NCI-H510A treated with DMSO at 0.1 percent for 48 hours (cell line): ENCODE data around the gene SCN7A.
"Not testable (repeated sequence)": the region's sequence is repeated elsewhere in the genome, so short reads cannot be mapped to it uniquely, and the experiment has no call there.

Experiments
- DNase-seq: peaks from one replicate; lab custom pipeline; 2025; lab: John Stamatoyannopoulos, UW

Gene SCN7A

GRCh38 chr2:166454006-166454595 is 39.9 kb downstream of the SCN7A start:
- DNase-seq = no peak

- DNase-seq = no peak
Observed at GRCh38 chr2:166451468-166451867, 42.6 kb downstream of the SCN7A start.

GRCh38 chr2:166449439-166449838 is 44.6 kb downstream of the SCN7A start:
- DNase-seq = no peak

DNA sequence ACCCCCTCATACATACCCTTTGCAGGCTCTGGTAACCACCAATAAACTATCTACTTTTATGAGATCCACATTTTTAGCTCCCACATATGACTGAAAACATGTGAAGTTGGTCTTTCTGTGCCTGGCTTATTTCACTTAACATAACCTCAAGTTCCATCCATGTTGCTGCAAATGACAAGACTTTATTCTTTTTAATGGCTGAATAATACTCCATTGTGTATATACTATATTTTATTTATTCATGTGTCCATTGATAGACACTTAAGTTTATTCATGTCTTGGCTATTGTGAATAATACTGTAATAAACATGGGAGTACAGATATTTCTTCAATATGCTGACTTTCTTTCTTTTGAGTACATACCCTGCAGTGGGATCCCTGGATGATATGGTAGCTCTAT is 45.9 kb downstream of the SCN7A start:
- DNase-seq = no peak

DNA sequence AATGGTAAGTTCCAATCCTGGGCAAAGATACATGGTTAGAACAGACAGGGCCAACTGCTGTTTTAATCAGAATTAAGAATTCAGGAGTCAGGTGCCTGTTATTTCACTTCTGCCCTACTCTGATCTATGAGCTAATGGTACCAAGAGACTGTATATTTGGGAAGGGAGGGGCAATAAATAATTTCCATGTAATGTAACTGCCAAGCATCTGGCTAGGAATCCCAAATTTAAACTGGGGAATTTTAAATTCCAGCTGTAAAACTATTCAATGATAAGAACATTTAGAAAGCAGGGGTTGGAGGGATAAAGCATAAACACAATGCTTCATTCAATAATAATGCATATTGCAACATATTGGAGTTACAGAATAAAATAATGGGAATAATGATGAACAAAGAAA is 49.7 kb downstream of the SCN7A start:
- DNase-seq = no peak

DNA sequence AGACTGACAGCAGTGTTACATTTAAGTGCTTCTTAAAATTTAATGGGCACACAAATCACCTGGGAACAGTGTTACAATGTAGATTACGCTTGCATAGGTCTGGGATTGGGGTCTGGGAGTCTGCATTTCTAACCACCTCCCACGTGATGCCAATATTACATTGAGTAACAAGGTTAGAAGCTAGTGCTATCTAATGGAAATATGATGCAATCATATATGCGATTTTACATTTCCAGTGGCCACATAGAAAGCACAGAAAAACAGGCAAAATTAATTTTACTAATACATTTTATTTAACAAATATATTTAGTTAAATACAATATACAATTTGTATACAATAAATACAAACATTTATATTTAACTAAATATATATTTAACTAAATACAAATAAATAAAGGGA is 53.7 kb downstream of the SCN7A start:
- DNase-seq = no peak

DNA sequence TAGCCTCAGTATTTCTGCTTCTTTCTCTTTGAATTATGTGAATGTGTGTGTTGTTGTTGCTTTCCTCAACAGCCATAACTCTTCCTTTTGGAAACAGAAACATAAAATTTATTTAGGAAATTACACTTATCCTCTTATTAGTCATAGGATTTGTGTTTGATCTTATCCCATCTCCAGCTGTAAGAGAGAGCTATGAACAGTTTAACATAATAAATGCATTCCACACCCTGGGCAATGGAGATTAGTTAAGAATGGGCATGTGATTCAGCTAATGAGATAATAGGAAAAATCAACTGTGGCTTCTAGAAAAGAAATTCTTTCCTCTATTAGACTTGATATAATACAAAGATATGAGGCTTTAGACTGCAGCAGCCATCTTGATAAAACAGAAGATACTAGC is 55.0 kb downstream of the SCN7A start:
- DNase-seq = no peak

DNA sequence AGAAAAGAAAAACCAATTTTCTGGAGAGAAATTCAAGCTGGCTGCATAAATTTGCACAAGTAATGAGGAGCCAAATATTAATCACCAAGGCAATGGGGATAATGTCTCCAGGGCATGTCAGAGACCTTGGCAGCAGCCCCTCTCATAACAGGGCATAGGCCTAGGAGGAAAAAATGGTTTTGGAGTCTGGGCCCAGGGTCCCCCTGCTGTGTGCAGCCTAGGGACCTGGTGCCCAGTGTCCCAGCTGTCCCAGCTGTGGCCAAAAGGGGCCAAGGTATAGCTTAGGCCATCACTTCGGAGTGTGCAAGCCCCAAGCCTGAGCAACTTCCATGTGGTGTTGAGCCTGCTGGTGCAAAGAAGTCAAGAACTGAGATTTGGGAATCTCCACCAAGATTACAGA is 57.1 kb downstream of the SCN7A start:
- DNase-seq = no peak

DNA sequence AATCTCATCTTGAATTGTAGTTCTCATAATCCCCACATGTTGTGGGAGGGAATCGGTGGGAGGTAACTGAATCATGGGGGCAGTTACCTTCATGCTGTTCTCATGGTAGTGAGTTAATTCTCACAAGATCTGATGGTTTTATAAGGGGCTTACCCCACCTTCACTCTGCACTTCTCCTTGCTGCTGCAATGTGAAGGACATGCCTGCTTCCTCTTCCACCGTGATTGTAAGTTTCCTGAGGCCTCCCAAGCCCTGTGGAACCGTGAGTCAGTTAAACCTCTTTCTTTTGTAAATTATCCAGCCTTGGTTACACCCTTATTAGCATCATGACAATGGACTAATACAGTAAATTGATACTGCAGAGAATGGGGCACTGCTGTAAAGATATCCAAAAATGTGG is 57.9 kb downstream of the SCN7A start:
- DNase-seq = no peak

- DNase-seq = no peak
Observed at GRCh38 chr2:166434491-166434890, 59.6 kb downstream of the SCN7A start.

- no peak for DNase-seq
Observed at GRCh38 chr2:166433457-166433856, 60.6 kb downstream of the SCN7A start.

- DNase-seq = no peak
Observed at GRCh38 chr2:166432331-166432730, 61.7 kb downstream of the SCN7A start.

DNA sequence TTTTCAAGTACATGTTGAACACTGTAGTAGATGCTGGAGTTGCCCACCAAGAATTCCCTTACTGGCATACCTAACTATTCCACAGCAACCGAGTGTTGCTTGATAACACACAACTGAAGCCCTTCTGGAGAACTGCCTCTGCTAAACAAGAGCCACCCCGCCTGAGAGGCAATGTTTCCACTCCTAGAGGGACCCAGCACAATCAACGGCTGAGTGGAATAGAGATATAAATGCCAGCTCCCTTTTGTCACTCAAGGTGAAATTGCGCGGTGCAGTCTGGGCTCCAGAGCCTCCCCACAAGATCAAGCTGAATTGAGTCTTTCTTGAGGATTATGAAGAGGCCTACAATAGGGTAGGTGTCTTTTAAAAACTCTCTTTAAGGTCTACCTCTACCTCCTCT is 69.2 kb downstream of the SCN7A start:
- DNase-seq = no peak

DNA sequence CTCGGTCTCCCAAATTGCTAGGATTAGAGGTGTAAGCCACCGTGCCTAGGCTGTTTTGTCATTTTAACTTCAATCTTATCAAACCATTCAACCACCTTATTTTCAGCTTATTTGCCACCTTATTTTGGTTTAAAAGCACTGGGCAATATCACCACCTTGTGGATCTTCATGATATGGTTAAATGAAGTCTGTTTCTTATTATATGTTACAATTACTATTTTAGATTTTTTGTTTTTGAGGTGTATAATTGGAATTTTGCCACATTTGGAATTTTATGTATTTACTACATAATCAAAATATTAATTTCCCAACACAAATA is 74.5 kb downstream of the SCN7A start:
- no peak for DNase-seq

DNA sequence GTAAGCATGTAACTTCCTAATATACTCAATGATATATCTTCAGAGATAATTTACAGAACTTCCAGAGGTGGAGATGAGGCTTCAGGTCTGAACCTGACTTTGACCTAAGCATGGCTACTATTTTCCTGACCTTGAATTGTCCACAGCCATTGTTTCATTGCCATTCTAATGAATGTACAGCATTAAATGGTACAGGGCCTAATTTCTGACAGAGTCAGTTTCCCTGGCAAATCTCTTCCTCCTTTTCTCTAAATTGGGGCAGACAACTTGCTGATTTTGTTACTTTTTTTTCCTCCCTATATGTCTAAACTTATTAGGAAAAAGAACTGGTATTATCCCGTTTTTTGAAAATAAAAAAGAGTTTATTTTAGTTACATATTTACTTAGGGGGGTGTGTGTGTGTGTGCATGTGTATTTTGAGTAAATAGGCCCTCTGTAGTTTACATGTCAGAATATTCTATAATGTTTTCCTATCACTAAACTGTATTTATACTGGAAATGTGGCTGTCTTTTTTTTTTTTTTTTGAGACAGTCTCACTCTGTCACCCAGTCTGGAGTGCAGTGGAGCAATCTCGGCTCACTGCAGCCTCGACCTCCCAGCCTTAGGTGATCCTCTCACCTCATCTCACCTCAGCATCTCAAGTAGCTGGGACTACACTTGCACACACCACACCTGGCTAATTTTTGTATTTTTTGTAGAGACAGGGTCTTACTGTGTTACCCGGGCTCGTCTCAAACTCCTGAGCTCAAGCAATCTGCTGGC is 75.0 kb downstream of the SCN7A start:
- DNase-seq = no peak

DNA sequence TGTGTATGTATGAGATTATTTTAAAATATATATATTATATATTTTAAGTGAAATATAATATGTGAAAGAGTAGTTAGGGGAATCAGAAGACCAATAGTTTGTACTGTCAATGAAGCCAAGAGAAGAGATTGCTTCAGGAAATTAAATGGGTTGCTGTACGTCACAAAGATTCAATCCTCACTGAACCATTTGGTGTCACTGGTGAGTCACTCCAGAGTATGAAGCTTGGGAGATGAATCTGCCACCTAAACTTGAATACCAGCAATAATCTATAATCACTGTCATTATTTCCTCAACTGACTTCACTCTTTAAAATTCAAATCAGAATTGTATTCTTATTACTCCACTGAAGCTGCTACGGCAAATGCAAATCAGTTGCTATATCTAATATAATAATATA is 76.4 kb downstream of the SCN7A start:
- peak; percentile 3 for DNase-seq

DNA sequence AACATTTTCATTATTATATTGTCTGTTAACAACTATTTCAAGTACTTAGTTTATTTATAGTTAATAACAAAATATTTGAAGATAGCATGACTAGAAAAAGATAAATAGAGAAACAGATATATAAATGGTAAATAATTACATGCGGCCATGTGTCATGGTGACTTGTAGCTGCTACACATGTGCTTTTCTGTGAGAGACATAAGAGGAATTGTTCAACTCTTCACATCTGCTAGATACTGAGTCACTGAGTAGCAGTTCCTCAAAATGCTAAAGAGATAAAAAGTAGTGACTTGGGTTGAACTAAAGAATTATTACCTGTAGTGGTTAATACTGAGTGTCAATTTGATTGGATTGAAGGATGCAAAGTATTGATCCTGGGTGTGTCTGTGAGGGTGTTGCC is 80.8 kb downstream of the SCN7A start:
- DNase-seq = no peak

DNA sequence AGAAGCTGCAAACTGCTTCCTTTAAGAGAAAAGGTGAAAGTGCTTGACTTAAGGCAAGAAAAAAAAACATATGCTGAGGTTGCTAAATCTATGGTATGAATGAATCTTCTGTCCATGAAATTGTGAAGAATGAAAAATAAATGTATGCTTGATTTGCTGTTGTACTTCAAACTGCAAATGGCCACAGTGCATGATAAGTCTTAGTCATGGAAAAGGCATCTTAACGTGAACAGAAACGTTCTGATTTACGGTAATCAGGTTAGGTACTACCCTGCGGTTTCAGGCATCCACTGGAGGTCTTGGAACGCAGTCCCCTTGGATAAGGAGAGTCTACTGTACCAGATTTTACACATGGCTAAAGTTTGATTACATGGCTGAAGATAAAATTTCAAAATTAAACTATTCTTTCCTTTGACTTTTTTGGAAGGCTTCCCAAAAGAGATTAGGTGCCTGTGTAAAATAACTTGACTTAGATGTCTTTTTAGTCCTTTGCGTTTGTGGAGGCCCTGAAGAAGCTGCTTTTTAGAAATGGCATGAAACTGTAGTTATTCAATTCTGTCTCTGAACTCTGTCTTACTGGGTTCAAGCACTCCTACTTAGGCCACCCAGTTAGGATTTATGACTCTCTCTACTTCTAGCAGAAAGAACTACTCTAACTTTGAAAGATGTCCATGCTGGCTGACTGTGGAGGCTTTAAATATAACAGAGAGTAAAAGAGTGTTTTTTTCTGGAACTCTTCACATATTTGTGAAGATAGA is 82.4 kb downstream of the SCN7A start:
- DNase-seq = no peak

GRCh38 chr2:166410828-166411472 is 83.1 kb downstream of the SCN7A start:
- no peak for DNase-seq

- not testable (repeated sequence) for DNase-seq
Observed at GRCh38 chr2:166407746-166408145, 86.3 kb downstream of the SCN7A start.

- DNase-seq = no peak
Observed at GRCh38 chr2:166406374-166406773, 87.7 kb downstream of the SCN7A start.

DNA sequence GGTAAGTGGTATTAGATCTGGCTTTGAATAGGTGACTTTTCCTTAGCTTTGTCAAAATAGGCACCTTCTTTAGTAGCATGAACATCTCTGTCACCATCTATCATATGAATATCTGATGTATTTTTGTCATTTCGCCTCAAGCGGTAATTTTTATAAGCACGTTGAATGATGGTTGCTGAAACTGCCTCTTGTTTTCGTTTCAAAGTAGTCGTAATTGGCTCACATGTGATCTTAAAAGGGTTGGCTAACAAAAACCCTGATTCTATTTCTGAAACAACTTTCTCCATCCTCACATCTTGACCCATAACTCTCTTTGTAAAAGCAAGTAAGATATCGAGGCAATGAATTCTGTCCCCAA is 88.5 kb downstream of the SCN7A start:
- DNase-seq = no peak
